Astrocyte of the cerebellum (primary cell): ENCODE data around the gene TIGD3.

Source experiments
- DNase-seq: peaks from one replicate; pipeline ENCODE4 v3.0.0-alpha.2; 2011; ENCODE audit warnings: low read depth
- H3K4me3 ChIP-seq: 2 replicates; pipeline ENCODE4 v1.5.1; 2011; ENCODE audit warnings: mild to moderate bottlenecking, low read depth, low read length, moderate library complexity
- CTCF ChIP-seq: IDR thresholded peaks from 2 replicates; pipeline ENCODE4 v1.5.1; 2012; ENCODE audit warnings: low read length, low read depth, moderate library complexity, mild to moderate bottlenecking; ENCODE audit errors: missing control alignments
- in situ Hi-C: cut with HindIII; loops from 2 replicates; pipeline ENCODE4 v1.10.0; 2017; ENCODE audit warnings: low sequenced_read_pairs

TIGD3 gene

DNA sequence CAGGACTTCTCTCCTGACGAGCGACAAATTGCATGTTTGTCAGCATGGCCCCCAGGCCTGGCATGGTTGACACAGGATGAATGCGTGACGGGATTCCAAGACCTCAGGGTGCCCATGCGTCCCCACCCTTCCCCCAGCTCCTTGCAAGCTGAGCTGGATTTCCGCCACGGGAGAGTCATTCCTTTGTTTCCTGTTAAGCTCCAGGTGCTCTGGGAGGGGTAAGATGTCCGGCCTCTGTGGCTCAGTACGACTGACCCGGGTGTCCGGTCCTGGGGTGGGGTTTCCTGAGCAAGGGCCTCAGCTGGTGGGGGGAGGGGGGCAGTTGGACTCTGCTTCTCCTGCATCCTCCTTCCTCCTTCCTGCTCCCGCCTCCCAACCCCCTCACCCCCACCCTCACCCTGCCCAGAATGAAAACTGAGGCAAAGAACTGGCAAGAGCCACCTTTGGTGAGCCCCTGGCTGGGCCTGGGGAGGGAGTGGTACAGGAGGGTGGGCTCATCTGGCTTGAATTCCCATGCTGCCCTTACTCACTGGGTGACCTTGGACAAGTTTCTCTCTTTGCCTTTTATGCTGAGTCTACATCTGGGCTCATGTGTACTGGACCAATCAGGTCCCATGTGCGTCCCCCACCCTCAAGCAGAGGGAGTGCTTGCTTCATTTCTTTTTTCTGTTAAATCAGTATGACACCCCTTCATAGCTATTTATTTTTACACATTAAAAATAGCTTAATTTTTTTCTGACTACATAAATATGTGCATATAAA lies 37.3 kb upstream of the TIGD3 start:
- no peak for TF ChIP-seq CTCF
- DNase-seq = no peak
- H3K4me3 ChIP-seq = peak overlapping the region; percentile 88
- in situ Hi-C loops = no loop called here

DNA sequence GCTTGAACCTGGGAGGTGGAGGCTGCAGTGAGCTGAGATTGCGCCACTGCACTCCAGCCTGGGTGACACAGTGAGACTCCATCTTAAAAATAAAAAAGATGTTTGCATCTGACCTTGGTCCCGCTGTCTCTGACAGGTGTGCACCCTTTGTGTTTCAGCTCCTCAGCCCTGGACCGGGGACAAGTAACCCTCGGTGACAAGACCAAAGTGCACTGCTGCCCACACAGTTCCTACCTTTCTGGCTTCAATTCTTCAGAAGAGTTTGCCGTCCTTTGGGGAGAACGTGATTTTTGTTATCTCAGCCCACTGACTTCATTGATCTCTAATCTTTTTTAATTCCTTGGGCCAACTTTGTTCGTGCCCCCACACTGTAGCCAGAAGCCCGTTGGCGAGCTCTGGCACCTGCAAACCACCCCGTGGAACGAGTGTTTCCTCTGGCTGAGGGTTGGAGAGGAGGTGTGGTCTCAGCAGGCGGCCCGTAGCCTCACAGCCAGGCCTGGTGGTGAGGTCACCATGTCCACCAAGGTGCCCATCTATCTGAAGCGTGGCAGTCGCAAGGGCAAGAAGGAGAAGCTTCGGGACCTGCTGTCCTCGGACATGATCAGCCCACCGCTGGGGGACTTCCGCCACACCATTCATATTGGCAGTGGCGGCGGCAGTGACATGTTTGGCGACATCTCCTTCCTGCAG lies 34.0 kb upstream of the TIGD3 start:
- DNase-seq = no peak
- no peak overlapping the region for H3K4me3 ChIP-seq
- in situ Hi-C loops = no loop called here
- TF ChIP-seq CTCF = no peak

GRCh38 chr11:65321076-65321475 lies 33.5 kb upstream of the TIGD3 start:
- TF ChIP-seq CTCF = no peak
- in situ Hi-C loops = no loop called here
- no peak for DNase-seq
- no peak overlapping the region for H3K4me3 ChIP-seq

DNA sequence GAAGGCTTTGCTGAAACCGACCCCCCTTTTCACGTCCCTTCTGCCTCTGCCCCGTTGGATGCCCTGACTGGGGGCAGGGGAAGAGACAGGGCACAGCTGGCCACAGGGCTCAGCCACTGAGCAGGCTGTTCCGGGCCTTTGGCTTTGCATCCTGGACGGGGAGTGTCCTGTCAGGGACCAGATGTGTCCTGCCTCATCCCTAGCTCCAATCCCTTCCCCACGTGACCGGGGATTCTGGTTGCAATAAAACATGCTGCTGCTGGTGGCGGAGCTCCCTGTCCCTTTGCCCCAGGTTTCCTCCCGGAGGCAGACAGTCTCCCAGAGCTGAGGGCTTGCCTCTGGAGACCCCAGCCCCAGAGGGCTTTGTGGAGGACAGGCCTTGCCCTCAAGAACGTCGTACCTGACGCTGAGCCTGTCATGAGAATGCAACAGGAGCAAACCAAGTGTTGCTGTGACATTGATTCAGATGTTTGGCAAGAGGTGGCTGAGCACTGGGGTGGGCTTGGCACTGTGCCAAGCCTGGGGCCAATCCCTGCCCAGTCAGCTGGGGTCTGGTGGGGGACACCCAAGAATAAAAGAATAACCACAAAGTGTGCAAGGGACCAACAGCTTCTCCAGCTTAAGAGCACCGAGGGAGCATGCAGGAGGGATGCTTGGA lies 32.6 kb upstream of the TIGD3 start:
- DNase-seq = no peak
- no peak overlapping the region for H3K4me3 ChIP-seq
- in situ Hi-C loops = no loop called here
- no peak for TF ChIP-seq CTCF

DNA sequence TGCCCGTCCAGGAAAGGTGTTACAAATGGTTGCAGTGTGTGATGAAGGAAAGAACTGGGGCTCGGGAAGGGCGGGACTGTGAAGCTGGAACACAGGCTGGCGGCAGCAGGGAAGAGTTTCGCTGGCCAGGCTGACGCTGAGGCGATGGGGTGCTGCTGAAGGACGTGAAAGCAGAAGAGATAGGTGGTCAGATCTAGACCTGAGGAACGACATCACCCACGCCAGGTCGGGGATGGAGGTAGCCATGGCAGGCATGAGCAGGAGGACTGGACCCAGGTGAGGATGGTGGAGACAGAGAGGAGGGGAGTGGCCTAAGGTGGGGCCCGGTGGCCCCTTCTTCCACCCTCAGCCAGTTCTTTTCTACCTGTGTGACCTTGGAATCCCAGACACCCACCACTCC lies 30.7 kb upstream of the TIGD3 start:
- no peak overlapping the region for H3K4me3 ChIP-seq
- no peak for DNase-seq
- TF ChIP-seq CTCF = no peak
- in situ Hi-C loops = no loop called here

- no peak for DNase-seq
- in situ Hi-C loops = no loop called here
- H3K4me3 ChIP-seq = no peak overlapping the region
- no peak for TF ChIP-seq CTCF
Observed at GRCh38 chr11:65325435-65325834, 29.1 kb upstream of the TIGD3 start.
